Endothelial cell (in vitro differentiated cells): ENCODE data around the gene IL21R. TPM values are rescaled to one million over a fixed set of nuclear protein-coding genes. Genes with fewer than 3 reads are reported as not detected.

Experiments used
- DNase-seq: peaks from one replicate; pipeline ENCODE4 v3.0.0; 2021; ENCODE audit warnings: low spot score
- H3K27ac Mint-ChIP-seq: one replicate; pipeline ENCODE4 v1.8.0; 2021; ENCODE audit warnings: mixed read lengths, inconsistent platforms; ENCODE audit not compliant: unreplicated experiment
- H3K27me3 Mint-ChIP-seq: one replicate; pipeline ENCODE4 v1.8.0; 2021; ENCODE audit warnings: mild to moderate bottlenecking, moderate library complexity, mixed read lengths, inconsistent platforms; ENCODE audit not compliant: unreplicated experiment
- H3K36me3 Mint-ChIP-seq: one replicate; pipeline ENCODE4 v1.8.0; 2021; ENCODE audit warnings: mild to moderate bottlenecking, low read depth, mixed read lengths, inconsistent platforms; ENCODE audit not compliant: unreplicated experiment
- H3K4me1 Mint-ChIP-seq: one replicate; pipeline ENCODE4 v1.8.0; 2021; ENCODE audit warnings: mild to moderate bottlenecking, mixed read lengths, inconsistent platforms; ENCODE audit not compliant: unreplicated experiment
- H3K4me3 Mint-ChIP-seq: one replicate; pipeline ENCODE4 v1.8.0; 2021; ENCODE audit warnings: mild to moderate bottlenecking, mixed read lengths, inconsistent platforms; ENCODE audit not compliant: unreplicated experiment
- H3K9me3 Mint-ChIP-seq: one replicate; pipeline ENCODE4 v1.8.0; 2021; ENCODE audit warnings: mixed read lengths, inconsistent platforms; ENCODE audit not compliant: unreplicated experiment
- total RNA-seq: library from RNA; stranded (reverse); fragmentation: NEBNext Ultra II Directional; extraction: Animal tissue kit (Norgen Biotek cat#: 25700); gene quantifications from one replicate; pipeline ENCODE4 v1.2.1, GENCODE V29; 2021; ENCODE audit not compliant: unreplicated experiment
- TF ChIP-seq, protein P1 (sequence below): fragments of 200-600 bp; sonication (generic); IDR thresholded peaks from one replicate; pipeline ENCODE4 v1.5.0; 2021; ENCODE audit warnings: antibody characterized with exemption; ENCODE audit not compliant: unreplicated experiment

IL21R gene
- total RNA-seq, 1 donor from 2014 or later, result not detected

- Mint-ChIP-seq H3K4me1 (peaks cover 9% of the 10 kb centered on the region), H3K9me3 (no peaks in the 10 kb centered on the region), H3K27ac (no peak overlapping the region), H3K36me3 (peaks cover 3% of the 10 kb centered on the region), H3K27me3 (peaks cover 3% of the 10 kb centered on the region), H3K4me3 (no peak overlapping the region)
- TF ChIP-seq, protein P1, sequence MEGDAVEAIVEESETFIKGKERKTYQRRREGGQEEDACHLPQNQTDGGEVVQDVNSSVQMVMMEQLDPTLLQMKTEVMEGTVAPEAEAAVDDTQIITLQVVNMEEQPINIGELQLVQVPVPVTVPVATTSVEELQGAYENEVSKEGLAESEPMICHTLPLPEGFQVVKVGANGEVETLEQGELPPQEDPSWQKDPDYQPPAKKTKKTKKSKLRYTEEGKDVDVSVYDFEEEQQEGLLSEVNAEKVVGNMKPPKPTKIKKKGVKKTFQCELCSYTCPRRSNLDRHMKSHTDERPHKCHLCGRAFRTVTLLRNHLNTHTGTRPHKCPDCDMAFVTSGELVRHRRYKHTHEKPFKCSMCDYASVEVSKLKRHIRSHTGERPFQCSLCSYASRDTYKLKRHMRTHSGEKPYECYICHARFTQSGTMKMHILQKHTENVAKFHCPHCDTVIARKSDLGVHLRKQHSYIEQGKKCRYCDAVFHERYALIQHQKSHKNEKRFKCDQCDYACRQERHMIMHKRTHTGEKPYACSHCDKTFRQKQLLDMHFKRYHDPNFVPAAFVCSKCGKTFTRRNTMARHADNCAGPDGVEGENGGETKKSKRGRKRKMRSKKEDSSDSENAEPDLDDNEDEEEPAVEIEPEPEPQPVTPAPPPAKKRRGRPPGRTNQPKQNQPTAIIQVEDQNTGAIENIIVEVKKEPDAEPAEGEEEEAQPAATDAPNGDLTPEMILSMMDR, result no peak
- DNase-seq, result no peak
Observed at GRCh38 chr16:27436065-27436464, 34.1 kb downstream of the IL21R start.

DNA sequence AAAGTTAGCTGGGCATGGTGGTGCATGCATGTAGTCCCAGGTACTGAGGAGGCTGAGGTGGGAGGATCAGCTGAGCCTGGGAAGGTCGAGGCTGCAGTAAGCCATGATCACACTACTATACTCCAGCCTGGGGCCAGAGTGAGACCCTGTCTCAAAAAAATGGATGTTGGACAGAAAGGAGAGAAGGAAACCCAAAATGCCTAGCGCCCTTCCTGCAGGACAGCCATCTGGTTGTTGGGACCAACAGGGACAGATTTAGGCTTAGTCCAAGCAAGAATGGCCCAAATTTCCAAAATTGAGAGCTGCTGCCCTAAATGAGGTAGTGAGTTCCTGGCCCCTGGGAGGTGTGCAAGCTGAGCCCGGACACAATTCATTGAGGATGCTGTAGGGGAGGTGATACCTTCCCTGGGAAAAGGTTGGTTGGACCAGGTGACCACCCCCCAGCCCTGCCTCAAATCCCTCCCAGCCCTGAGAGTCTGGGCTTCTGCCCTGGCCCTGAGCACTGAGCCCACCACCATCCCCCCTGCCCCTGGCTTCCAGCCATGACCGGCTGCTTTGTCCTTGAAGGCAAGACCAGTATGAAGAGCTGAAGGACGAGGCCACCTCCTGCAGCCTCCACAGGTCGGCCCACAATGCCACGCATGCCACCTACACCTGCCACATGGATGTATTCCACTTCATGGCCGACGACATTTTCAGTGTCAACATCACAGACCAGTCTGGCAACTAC, 35.1 kb downstream of the IL21R start:
- H3K27ac Mint-ChIP-seq, result no peak overlapping the region
- peaks cover 3% of the 10 kb centered on the region for H3K27me3 Mint-ChIP-seq
- H3K4me1 Mint-ChIP-seq, result peaks cover 9% of the 10 kb centered on the region
- no peak overlapping the region for H3K4me3 Mint-ChIP-seq
- peaks cover 3% of the 10 kb centered on the region for H3K36me3 Mint-ChIP-seq
- no peak for DNase-seq
- no peaks in the 10 kb centered on the region for H3K9me3 Mint-ChIP-seq
- TF ChIP-seq, protein P1, result no peak

GRCh38 chr16:27437946-27438345, 36.0 kb downstream of the IL21R start:
- Mint-ChIP-seq H3K27me3 (peaks cover 3% of the 10 kb centered on the region), H3K4me3 (no peak overlapping the region), H3K27ac (no peak overlapping the region), H3K4me1 (peaks cover 9% of the 10 kb centered on the region), H3K9me3 (no peaks in the 10 kb centered on the region), H3K36me3 (peaks cover 3% of the 10 kb centered on the region)
- TF ChIP-seq, protein P1, result no peak
- DNase-seq, result no peak

- H3K4me1 Mint-ChIP-seq, result peaks cover 6% of the 10 kb centered on the region
- no peaks in the 10 kb centered on the region for H3K9me3 Mint-ChIP-seq
- DNase-seq, result no peak
- no peak overlapping the region for H3K27ac Mint-ChIP-seq
- H3K27me3 Mint-ChIP-seq, result peaks cover 5% of the 10 kb centered on the region
- TF ChIP-seq, protein P1, result no peak
- peaks cover 3% of the 10 kb centered on the region for H3K36me3 Mint-ChIP-seq
- no peak overlapping the region for H3K4me3 Mint-ChIP-seq
Observed at GRCh38 chr16:27439271-27440018, 37.5 kb downstream of the IL21R start.

DNA sequence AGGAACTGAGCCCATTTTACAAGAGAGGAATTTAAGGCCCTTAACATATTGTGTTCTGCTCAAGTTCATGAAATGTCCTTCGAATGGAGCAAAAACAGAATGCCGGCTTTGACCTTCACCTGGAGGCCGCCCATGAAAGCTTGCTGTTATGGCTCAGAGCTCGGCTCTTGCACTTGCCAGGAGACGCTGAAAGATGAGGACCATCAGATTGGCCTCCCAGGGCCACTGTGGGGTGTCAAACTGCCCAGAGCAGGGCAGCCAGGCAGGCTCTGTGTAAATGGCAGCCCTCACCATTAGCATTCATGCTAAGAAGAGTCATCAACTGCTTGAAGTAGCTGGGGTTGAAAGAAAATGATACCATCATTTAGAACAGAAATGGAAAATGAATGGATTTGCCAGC, 39.3 kb downstream of the IL21R start:
- Mint-ChIP-seq H3K36me3 (peaks cover 7% of the 10 kb centered on the region), H3K27me3 (peaks cover 5% of the 10 kb centered on the region), H3K4me3 (no peak overlapping the region), H3K27ac (no peak overlapping the region), H3K4me1 (peaks cover 6% of the 10 kb centered on the region), H3K9me3 (no peaks in the 10 kb centered on the region)
- TF ChIP-seq, protein P1, result no peak
- DNase-seq, result no peak
